Measurements from ENCODE around the gene SSBP3.
A peak's percentile ranks its signal among the peaks of the same experiment; 100 is the strongest.

Gene SSBP3

DNA sequence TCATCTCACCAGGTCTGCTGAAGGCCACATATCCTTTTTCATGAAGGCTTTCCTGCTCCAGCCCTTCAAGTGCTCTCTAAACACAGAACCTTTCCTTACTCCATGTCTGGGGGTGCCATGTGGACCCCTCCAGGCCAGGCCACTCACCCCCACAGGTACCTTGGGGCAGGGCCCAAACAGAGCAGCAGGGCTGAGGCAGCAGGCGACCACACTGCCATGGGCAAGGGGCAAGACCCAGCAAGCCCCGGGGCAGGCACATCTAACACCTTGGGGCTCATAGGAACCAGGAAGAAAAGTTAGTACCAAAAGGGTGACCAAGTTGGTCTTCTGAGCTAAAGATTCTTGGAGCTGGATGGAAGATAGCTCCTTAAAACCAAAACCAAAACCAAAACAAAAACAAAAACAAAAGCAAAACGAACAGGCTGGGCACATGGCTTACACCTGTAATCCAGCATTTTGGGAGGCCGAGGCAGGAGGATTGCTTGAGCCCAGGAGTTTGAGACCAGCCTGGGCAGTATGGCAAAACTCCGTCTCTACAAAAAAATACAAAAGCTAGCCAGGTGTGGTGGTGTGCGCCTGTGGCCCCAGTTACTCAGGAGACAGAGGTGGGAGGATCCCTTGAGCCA is 142.5 kb downstream of the SSBP3 start:
- DNase-seq = no peak

DNA sequence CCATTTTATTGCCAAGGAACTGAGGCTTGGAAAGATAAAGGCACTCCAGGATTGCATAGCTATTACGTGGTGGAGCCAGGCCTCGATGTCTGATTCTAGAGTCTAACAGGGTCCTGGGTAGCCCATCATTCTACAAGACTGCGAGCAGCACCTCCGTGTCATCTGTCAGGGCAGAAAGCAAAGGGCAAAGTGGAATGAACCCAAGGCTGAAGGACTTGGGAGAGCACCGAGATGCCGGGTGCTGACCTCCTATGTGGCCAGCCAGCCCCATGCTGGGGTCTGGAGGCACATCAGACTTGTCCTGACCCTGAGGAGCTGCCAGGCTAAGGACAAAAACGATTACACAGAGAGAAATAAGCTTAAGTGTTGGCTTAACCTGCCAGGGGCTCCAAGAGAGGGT is 143.9 kb downstream of the SSBP3 start:
- DNase-seq = no peak

DNA sequence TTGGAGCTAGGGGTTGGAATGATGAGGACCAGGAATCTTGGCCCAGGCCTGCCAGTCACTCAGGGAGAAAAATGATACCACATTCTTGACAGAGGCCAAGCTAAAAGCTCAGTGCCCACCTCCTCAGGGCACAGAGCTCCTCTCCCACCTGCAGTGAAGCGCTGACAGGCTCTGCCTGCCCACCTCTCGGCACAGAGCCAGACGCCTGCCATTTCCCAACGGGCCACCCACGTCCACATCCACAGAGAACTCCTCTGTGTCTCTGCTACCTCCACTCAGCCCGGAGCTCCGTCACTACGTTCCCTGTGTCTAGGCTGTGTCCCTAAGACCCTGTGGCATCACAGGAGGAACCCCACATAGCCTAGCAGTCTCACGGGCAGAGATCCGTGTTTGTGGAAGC is 145.4 kb downstream of the SSBP3 start:
- no peak for DNase-seq

DNA sequence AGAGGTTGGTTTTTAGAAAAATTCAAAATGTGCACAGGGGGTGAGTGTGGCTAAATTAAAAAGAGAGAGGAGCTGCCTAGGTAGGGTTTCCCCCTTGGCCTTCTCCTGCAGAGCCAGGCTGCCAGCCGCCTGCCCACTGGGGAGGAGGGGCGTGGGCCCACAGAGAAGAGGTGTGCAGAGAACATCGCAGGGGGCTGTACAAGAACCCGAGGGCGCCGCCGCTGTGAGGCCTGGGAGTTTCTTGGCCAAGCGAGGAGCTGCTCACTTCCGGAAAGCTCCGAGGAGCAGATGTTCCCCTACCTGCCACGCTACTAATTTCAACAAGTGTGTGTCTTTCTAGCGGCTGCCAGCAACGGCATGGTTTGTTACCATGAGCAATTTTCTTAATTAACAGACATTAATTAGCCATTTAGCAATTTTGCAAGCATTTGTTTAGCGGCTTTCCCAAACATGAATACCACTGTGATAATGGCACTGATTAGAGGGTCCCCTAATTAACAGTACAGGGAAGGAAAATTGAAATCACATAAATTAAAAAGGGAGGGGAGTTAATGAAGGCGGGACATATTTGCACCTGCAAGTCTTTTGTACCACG is 146.6 kb downstream of the SSBP3 start:
- no peak for DNase-seq

DNA sequence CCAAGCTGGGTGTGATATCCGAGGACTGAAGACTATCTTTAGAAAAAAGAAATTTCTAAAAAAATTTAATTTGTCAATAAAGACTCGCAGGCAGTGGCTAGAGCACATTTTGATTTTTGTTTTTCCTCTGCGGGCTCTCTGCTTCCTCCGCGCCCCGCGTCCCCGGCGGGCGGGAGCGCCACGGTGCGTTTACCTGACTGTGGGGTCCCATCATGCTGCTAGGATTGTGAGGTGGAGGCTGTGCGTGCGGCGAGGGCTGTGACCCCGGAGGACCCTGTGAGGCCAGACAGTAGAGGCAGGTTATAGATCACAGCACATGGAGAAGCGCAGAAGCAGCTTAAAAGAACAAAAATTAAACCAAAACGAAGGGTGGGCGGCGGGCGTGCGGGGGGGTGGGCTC is 148.3 kb downstream of the SSBP3 start:
- no peak for DNase-seq

DNA sequence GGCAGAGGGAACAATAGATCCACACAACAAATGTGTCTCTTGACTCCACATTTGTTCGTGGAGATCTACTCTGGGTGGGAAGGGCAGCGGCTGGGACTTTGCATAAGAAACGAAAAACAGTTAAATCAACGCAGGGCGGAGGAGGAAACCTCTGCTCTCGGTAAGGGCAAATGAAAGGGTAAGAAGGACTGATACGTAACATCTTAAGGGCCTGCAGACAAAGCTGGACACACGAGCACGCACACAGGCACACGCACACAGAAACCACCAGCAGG is 148.9 kb downstream of the SSBP3 start:
- DNase-seq = no peak

DNA sequence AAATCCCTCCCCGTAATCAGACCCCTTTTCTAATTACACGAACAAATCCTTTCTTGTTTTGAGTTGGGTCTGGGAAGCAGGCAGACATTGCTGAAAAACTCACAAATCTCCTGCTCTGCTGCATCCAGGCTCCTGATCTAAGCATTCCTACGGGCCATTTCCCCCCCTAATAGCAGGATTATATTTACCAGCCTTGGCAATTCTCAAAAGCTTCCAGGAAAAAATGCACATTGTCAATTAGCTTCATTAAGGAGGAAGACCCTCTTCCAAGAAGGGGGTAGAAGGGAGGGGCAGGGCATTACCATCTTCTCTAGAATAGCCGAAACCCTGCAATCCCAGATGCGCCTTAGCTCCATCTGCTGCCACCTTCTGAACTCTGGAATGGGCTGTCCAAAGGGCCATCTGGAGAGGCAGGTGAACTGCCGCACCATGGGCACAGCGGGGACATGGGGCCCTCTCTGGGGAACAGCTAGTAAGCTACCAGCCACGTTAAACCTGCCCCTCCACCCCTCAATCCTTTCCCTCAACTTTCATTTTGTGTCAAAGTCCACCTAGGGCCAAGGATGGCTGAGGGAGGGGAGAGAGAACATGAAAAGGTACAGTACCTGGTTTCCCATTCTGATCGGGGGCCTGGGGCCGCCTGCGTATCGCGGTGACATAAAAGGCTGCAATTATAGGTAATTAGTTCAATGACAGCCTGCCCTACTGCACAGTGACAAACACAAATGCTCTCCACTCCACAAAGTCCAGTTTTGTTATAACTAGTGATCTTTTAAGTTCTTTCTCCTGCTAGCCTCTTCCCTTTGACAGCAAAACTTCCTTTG is 149.5 kb downstream of the SSBP3 start:
- no peak for DNase-seq

DNA sequence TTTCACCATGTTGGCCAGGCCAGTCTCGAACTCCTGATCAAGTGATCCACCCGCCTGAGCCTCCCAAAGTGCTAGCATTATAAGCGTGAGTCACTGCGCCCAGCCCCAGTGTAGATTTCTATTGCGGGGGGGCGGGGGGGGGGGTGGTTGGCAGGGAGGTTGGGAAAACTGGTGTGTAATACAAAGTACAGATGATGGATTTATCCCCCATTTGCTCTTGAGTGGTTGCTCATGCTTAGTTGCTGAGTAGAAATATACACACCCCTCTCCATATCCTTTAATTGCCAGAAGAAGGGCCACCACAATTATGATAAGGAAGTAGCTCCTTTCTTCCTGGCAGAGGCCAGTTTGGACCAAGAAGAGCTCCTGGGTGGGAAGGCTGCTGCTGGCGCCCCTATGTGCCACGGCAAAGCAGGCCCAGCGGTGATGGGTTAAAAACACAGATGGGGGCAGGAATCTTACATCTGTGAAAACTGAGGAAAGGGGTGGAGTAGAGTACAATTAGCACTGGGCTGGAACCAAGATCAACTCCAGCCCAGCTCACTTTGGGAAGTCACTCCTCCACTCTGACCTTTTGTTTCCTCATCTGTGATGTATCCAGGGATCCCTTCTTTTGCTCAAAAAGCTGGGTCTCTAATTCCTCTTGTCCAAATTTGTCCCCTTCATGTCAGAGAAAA is 151.0 kb downstream of the SSBP3 start:
- peak; percentile 82 for DNase-seq

DNA sequence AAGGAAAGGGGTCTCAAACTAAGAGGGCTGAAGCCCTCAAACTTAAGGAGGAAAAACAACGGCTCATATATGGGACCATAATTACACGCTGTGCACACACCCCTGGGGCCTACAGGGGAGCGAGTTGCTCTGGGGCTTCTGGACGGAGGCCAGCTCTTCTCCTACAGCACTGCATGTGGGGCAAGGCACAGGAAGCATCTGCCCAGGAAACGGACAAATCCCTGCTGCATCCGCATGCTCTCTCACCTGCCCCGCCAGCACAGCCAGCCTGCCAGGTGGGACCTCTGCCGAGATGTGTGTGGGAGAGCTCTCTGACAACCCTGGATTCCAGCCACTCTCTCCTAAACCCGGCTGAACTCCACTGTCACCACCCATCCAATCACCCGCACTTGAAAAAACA is 152.1 kb downstream of the SSBP3 start:
- DNase-seq = peak; percentile 10

DNA sequence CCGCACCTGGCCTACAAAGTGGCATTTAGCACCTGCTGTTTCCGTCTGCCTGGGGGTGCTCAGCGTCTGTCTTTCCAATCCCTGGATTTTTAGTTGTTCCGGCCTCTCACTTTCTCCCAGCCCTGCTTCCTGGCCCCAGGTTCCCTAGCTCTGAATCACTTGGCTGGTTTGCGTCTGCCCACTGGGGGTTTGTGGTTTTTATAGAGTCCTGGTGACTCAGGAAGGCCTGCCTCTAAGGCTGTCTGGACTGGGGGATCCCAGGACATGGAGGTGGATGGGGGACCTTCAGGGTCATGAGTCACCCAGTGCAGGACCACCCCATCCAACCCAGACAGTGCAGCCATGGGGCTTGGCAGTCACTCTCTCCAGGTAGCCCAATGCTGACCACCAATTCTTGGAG is 152.7 kb downstream of the SSBP3 start:
- DNase-seq = peak; percentile 89

DNA sequence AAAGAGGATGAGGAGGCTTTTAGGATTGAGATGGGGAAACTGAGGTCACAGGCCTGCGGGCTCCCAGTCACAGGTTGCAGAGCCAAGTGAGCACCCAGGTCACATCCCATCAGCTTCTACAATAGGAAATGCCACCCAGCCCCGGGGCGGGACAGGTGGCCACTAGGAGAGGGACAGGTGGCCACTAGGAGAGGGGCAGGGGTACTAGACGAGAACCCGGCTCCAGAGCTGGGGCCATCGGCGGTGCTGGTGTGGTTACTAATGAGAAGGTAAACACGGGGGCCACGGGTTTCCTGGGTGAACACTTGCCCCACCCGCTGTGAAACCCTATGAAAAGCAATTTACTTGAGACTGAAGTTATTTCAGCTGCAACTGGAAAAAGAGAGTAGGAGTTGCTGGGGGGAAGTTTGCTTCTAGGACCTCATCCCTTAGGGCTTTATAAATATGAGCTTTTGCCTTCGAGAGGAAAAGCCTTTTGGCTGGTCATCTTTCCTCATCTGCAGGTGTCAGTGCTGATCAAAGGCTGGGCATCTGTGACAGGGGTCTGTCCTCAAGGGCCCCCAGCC is 153.7 kb downstream of the SSBP3 start:
- no peak for DNase-seq

DNA sequence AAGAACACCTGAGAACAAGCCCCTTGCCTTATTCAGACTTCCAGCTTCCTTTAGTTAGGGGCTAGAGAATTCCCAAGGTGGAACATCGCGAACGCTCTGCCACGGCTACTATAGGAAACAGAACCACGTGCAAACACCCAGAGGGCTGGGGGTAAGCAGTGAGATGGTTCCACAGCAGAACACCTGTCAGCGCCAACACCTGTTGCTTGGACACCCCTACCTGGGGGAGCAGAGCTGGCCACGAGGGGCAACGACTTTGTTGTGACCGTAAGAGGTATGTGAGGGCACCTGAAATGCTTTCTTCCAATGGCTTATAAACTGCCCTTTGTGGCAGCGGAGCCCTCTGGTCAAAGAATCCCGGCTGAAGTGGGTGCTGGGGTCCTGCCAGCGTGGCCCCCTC is 155.5 kb downstream of the SSBP3 start:
- no peak for DNase-seq

DNA sequence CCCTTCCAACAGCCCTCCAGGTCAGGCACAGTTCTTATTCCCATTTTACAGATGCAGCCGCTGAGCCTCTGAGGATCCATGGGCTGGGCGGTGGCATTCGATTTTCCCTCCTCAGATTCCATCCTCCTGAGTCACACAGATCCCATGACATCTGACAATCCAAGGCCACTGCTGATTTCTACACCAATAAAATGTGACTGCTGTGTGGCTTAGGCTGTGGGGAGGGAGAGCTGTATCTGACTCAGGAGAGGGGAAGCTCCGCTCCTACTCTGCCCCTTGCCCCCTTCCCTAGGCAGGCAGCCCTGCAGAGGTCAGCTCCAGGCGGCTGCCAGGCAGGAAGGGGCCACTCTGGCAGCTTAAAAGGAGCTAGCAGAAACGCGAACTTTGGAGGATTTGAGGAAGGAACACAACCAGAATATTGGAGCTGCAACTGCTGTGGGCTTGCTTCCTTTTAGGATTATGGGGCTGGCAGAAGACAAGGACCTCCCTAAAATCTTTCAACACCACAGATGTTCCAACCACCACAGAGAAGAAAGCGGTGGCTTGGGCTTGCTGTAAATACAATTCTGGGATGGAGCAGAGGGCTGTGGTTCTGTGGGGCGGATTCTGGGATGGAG is 156.3 kb downstream of the SSBP3 start:
- peak; percentile 80 for DNase-seq

DNA sequence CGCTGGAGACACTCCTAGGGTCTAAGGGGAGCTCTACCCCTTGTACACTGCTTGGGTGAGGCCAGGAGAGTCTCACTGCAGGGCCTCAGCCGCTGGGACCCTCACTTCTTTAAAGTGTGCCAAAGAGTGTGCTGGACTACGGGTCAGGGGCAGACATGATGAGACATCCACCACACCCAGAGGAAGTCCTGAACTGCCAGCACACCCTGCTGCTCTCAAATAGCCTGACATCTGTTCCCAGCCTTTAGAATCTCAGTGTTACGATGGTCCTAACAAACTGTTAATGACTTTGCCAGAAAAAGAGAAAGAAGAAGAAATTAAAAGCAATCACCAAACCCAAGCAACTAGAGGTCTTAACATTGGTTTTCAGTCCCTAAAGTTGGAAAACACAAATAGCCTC is 157.2 kb downstream of the SSBP3 start:
- DNase-seq = peak; percentile 29

DNA sequence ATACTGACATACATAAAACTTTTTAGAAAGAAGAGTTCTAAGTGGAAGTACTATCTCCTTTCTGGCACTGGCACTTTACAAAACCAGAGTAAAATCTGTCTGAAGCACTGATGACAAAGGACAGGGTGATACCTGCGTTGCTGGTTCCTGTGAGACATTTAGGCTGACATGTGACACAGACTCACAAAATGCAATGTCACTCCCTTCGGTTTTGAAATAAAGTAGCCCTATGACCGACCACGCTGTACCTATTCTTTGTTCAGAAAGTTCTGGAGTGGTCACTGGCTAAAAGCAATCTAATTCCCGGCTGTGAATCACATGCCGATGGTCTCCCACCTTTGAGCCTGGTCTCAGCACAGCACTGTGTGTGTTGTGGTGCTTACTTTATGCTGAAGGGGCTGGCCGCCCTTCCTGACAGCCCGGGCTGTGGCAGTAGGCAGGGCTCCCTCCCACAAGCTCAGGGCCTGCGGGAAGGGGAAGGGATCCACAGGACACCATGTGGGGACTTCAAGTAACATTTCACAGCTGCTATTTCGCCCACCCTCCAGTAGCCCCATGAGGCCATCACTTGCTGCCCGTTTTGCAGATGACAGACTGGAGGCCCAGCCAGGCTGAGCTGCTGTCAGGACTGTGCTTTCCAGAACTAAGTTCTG is 158.2 kb downstream of the SSBP3 start:
- DNase-seq = no peak

DNA sequence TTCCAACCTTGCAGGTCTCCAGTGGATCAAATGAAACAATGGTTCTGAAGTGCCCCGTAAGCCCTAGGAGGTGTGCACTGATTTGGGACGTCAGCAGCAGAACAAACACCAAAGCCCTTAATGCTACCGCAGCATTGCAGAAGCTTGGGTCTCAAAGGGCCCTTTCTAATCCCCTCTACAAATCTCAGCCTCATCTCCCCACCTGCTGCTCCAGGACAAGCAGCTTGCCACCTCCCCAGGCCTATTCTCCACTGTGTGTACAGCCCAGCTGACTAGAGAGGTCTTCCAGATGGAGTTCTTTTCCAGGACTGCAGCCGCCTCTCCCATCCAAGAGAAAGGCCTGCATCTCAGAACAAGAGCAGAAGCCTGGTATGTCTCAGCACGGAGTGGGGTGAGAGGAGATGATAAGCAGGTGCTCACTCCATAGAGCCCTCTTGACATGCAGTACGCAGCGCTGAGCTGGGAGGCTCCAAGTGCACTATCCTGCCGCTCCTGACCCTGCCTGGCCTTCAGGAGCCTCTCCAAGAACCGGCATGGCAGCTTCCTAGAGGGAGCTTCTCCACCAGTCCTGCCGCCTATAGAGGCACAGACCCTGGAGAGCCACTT is 160.0 kb downstream of the SSBP3 start:
- DNase-seq = no peak

DNA sequence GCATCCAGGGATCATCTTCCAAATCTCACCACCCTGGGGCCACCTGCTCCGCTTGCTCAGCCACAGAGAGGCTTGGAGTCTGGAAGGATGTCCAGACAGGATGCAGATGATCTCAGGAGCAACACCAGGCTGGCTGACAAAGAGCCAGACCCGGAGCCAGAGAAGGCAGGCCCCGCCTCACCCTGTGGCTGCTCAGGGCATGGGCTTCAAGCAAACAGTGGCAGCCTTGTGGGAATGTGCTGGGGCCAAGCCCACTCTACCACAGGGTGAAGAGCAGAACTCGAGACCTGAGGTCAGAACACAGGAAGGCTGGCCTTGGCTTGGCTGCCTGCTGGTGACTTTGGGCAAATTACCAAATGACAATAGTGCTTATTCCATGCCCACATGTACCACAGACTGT is 160.7 kb downstream of the SSBP3 start:
- DNase-seq = no peak

DNA sequence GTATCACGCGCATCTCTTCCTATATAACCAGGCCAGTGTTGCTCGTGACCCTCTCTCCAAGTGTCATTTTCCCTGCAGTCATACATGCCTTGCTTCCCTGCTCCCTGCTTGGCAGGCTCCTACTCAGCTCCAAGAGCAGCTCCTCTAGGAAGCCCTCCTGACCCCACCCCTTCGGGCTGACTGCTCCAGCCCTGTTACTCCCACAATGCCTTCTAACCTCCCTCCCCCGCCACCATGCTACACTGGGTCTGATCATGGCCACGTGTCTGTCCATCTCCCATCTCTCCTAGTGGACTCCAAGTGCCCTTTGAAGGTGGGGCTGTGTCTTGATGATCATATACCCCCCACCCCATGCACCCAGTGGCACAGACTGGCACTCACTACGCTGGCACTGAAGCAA is 161.5 kb downstream of the SSBP3 start:
- no peak for DNase-seq

DNA sequence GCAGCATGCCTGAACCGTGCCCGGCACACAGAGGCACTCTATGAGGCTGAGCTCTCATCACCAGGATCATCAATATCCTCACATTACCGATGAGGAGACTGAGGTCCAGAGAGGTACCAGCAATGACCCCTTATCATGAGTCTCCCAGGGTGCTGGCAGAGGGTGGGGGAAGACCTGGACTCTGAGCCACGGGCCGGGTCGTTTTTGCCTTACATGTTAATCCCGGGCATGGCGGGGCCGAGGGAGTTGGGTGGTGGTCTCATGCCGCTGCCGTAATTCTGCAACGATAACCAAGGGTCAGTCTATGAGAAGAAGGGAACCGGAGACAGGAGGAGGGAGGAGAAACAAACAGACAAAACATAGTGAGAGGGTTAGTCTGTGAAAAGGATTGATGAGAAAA is 163.2 kb downstream of the SSBP3 start:
- no peak for DNase-seq

DNA sequence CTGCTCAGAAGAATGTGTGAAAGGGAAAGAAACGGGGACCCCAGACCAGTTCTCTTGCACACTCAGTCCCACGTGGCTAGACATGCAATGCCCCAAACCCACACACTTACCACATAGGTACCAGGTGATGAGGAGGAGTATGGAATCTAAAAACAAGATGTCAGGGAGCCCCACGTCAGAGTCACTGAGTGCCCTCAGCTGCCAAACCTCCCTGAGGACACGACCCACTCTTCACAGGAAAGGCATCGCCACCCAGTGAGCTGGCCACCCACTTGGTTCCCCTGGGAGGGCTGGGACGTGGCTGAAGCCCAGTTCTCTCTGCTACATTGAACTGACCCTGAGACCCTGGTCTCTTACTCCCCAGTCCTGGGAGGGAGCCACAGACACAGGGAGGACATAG is 164.8 kb downstream of the SSBP3 start:
- no peak for DNase-seq

DNA sequence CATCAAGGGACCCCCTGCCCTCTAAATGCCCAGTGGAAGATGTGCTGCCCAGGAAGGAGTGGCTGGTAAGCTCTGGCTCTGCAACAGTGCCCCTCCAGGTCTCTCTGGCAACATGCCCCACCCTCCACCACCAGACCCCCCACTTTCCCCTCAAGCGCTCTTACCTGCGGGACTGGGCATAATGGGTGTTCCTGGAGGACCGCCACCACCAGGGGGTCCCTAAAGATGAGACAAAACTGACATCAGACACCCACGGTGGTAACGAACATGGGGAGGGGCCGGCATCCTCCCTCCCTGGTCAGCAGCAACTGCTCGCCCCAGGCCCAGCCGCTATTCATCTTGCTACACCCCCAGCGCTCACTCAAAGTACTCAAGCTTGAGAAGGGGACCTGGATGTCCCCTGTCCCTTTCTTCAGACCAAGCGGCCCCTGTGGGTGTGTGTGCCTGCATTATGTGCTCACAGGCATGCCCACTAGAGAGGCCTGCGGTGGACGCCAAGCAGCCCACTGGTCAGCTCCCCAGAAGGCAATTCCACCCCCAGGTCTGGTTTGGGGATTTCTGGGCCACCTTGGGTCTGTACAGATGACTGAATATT is 165.4 kb downstream of the SSBP3 start:
- DNase-seq = no peak

DNA sequence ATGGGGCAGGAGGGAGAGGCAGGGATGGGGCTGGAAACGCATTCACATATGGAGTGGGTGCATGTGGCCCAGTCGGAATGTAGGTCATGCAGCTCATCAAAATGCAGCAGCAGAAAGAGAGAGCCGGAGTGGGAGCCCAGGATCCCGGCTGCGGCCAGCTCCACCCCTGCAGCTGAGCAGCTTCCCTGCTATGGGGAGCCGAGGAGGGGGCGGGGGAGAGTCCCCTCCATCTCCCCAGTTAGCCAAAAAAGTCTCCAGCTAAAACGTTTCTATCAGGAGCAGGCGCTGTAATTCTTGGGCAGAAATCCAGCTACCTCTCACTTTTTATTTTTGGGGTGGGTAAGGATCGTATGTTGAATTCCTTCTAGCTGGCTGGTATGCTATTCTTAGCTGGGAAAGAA is 166.6 kb downstream of the SSBP3 start:
- no peak for DNase-seq

All from HCEC 1CT (cell line).